UCSD-AML1 (cell line): ENCODE results near the gene VWA5B1.
A peak's percentile ranks its signal among the peaks of the same experiment; 100 is the strongest.

Experiments used
- DNase-seq: peaks from one replicate; lab custom pipeline; 2025; ENCODE audit not compliant: unreplicated experiment; lab: John Stamatoyannopoulos, UW

The VWA5B1 gene

GRCh38 chr1:20365421-20366055 lies 74.9 kb downstream of the VWA5B1 start:
- no peak for DNase-seq

- DNase-seq: no peak
Observed at GRCh38 chr1:20366056-20366462, 75.4 kb downstream of the VWA5B1 start.

GRCh38 chr1:20366463-20367115 lies 75.9 kb downstream of the VWA5B1 start:
- no peak for DNase-seq

- no peak for DNase-seq
Observed at GRCh38 chr1:20367116-20367585, 76.5 kb downstream of the VWA5B1 start.

GRCh38 chr1:20367626-20368025 lies 77.0 kb downstream of the VWA5B1 start:
- no peak for DNase-seq

GRCh38 chr1:20368866-20369470 lies 78.3 kb downstream of the VWA5B1 start:
- DNase-seq: no peak

- DNase-seq: no peak
Observed at GRCh38 chr1:20370698-20371097, 80.0 kb downstream of the VWA5B1 start.

- DNase-seq: no peak
Observed at GRCh38 chr1:20371411-20371810, 80.7 kb downstream of the VWA5B1 start.

- DNase-seq: no peak
Observed at GRCh38 chr1:20371883-20372282, 81.2 kb downstream of the VWA5B1 start.

- DNase-seq: no peak
Observed at GRCh38 chr1:20372676-20373075, 82.0 kb downstream of the VWA5B1 start.

GRCh38 chr1:20373286-20373685 lies 82.6 kb downstream of the VWA5B1 start:
- DNase-seq: no peak

- DNase-seq: no peak
Observed at GRCh38 chr1:20373764-20374163, 83.1 kb downstream of the VWA5B1 start.

GRCh38 chr1:20375563-20375962 lies 84.9 kb downstream of the VWA5B1 start:
- no peak for DNase-seq

- no peak for DNase-seq
Observed at GRCh38 chr1:20376171-20376570, 85.5 kb downstream of the VWA5B1 start.

- DNase-seq: peak; percentile 47
Observed at GRCh38 chr1:20376880-20377494, 86.3 kb downstream of the VWA5B1 start.

- DNase-seq: no peak
Observed at GRCh38 chr1:20377516-20378270, 87.0 kb downstream of the VWA5B1 start.

- no peak for DNase-seq
Observed at GRCh38 chr1:20379075-20379474, 88.4 kb downstream of the VWA5B1 start.

GRCh38 chr1:20380175-20380574 lies 89.5 kb downstream of the VWA5B1 start:
- no peak for DNase-seq

- DNase-seq: no peak
Observed at GRCh38 chr1:20380616-20381035, 90.0 kb downstream of the VWA5B1 start.

GRCh38 chr1:20381045-20381641 lies 90.5 kb downstream of the VWA5B1 start:
- no peak for DNase-seq

- no peak for DNase-seq
Observed at GRCh38 chr1:20381961-20382360, 91.3 kb downstream of the VWA5B1 start.
